Stimulated activated CD8-positive, alpha-beta memory T cell treated with anti-CD3 and anti-CD28 coated beads, Interleukin-7, amount 100 ng/mL, for 24 hours (primary cell): ENCODE measurements around the gene FADS1.

ENCODE experiments used
- DNase-seq: peaks from one replicate; pipeline ENCODE4 v3.0.0-alpha.2; 2020; ENCODE audit warnings: low read depth

FADS1 gene

GRCh38 chr11:61760946-61761345 lies 55.9 kb downstream of the FADS1 start:
- DNase-seq: no peak

- DNase-seq: no peak
Measured at GRCh38 chr11:61757213-61757862, 59.5 kb downstream of the FADS1 start.

GRCh38 chr11:61756452-61757212 lies 60.2 kb downstream of the FADS1 start:
- DNase-seq: no peak

- no peak for DNase-seq
Measured at GRCh38 chr11:61756147-61756451, 60.7 kb downstream of the FADS1 start.

- DNase-seq: no peak
Measured at GRCh38 chr11:61754534-61755482, 62.0 kb downstream of the FADS1 start.

- DNase-seq: no peak
Measured at GRCh38 chr11:61753672-61754071, 63.1 kb downstream of the FADS1 start.

GRCh38 chr11:61752925-61753521 lies 63.8 kb downstream of the FADS1 start:
- no peak for DNase-seq

GRCh38 chr11:61752117-61752924 lies 64.5 kb downstream of the FADS1 start, which contains the start of gene MYRF:
MYRF (plus strand) TSS chr11:61752636; CDS start chr11:61752745, 109 bp downstream.
- DNase-seq: peak; percentile 26

- DNase-seq: no peak
Measured at GRCh38 chr11:61751384-61751783, 65.4 kb downstream of the FADS1 start.

GRCh38 chr11:61750631-61751273 lies 66.1 kb downstream of the FADS1 start:
- DNase-seq: no peak
